Raji (cell line): Measurements from ENCODE around the gene SLC5A1.

ENCODE experiments used
- POLR2A ChIP-seq: IDR thresholded peaks from 2 replicates; pipeline ENCODE4 v1.6.1; 2011; ENCODE audit warnings: low read depth, low read length, control low read depth; ENCODE audit not compliant: insufficient read depth

SLC5A1 gene

GRCh38 chr22:32037236-32037635 is 5.8 kb upstream of the SLC5A1 start:
- TF ChIP-seq POLR2A = no peak

GRCh38 chr22:32040324-32040904 is 2.6 kb upstream of the SLC5A1 start:
- no peak for TF ChIP-seq POLR2A

GRCh38 chr22:32043391-32043790 is 330 bp downstream of the SLC5A1 start:
- TF ChIP-seq POLR2A = no peak

- TF ChIP-seq POLR2A = no peak
Observed at GRCh38 chr22:32044477-32044876, 1.4 kb downstream of the SLC5A1 start.

GRCh38 chr22:32044913-32045312 is 1.9 kb downstream of the SLC5A1 start:
- no peak for TF ChIP-seq POLR2A

GRCh38 chr22:32048069-32048468 is 5.0 kb downstream of the SLC5A1 start:
- no peak for TF ChIP-seq POLR2A

- no peak for TF ChIP-seq POLR2A
Observed at GRCh38 chr22:32050678-32051515, 7.8 kb downstream of the SLC5A1 start.

GRCh38 chr22:32052244-32052643 is 9.2 kb downstream of the SLC5A1 start:
- no peak for TF ChIP-seq POLR2A

- no peak for TF ChIP-seq POLR2A
Observed at GRCh38 chr22:32052936-32053791, 10.1 kb downstream of the SLC5A1 start.

- no peak for TF ChIP-seq POLR2A
Observed at GRCh38 chr22:32055069-32055468, 12.0 kb downstream of the SLC5A1 start.

- no peak for TF ChIP-seq POLR2A
Observed at GRCh38 chr22:32058656-32059260, 15.7 kb downstream of the SLC5A1 start.

- no peak for TF ChIP-seq POLR2A
Observed at GRCh38 chr22:32059426-32059825, 16.4 kb downstream of the SLC5A1 start.

- no peak for TF ChIP-seq POLR2A
Observed at GRCh38 chr22:32063701-32064100, 20.6 kb downstream of the SLC5A1 start.

GRCh38 chr22:32066820-32067219 is 23.8 kb downstream of the SLC5A1 start:
- no peak for TF ChIP-seq POLR2A

- TF ChIP-seq POLR2A = no peak
Observed at GRCh38 chr22:32067613-32068012, 24.6 kb downstream of the SLC5A1 start.
